Measurements from ENCODE around the gene ACADSB.

Gene ACADSB

DNA sequence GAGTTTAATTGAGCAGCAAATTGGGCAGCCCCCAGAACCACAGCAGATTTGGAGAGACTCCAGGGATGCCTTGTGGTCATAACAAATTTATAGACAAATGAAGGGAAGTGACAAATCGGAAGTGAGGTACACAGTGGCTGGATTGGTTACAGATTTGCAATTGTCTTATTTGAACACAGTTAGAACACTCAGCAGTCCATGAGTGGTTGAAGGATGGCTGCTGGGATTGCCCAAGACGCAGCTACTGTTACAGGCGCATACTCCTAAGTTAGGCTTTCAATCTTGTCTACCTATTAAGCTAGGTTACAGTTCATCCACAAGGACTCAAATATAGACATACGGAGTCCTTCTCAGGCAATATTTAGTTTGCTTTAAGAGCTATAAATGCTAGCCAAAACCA lies 7.4 kb downstream of the ACADSB start:
- Mint-ChIP-seq H3K27ac (no peak overlapping the region), H3K9me3 (ENCODE audit: low read depth) (no peaks in the 10 kb centered on the region), H3K27me3 (no peaks in the 10 kb centered on the region), H3K36me3 (peaks cover 13% of the 10 kb centered on the region), H3K4me3 (no peak overlapping the region), H3K4me1 (ENCODE audit: low read depth) (peaks cover 2% of the 10 kb centered on the region)

DNA sequence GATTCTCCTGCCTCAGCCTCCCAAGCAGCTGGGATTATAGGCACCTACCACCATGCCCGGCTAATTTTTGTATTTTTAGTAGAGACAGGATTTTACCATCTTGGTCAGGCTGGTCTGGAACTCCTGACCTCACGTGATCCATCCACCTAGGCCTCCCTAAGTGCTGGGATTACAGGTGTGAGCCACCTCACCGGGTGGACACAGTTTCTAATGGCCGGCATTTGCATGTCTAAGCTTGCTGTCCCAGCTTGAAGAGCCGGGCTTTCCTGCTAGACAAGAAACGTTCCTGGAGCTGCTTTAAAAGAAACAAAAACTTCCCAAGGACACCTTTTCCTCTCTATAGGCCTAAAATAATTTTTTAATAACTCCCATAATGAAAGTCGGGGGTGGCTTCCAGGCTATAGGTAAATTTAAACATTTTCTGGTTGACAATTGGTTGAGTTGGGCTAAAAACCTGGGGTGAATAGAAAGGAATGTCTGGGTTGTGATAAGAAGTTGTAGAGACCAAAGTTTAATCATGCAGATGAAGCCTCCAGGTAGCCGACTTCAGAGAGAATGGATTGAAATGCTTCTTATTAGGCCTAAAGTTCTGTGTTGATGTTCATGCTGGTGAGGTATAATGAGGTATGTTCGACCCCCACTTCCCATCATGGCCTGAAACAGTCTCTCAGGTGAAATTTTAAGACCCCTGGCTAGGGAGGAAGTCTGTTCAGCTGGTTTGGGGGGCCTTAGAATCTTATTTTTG lies 8.8 kb downstream of the ACADSB start:
- peaks cover 2% of the 10 kb centered on the region for H3K4me1 Mint-ChIP-seq (ENCODE audit: low read depth)
- no peak overlapping the region for H3K27ac Mint-ChIP-seq
- H3K4me3 Mint-ChIP-seq = no peak overlapping the region
- no peaks in the 10 kb centered on the region for H3K9me3 Mint-ChIP-seq (ENCODE audit: low read depth)
- H3K27me3 Mint-ChIP-seq = no peaks in the 10 kb centered on the region
- peaks cover 9% of the 10 kb centered on the region for H3K36me3 Mint-ChIP-seq

DNA sequence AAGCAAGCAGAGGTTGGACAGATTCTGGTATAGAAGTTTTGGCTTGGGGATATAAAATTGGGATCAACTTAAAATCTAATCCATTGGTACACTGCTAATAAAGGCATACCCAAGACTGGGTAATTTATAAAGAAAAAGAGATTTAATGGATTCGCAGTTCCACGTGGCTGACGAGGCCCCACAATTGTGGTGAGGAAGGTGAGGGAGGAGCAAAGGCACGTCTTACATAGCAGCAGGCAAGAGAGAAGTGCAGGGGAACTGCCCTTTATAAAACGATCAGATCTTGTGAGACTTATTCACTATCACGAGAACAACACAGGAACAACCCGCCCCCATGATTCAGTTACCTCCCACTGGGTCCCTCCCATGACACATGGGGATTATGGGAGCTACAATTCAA lies 9.7 kb downstream of the ACADSB start:
- no peaks in the 10 kb centered on the region for H3K27me3 Mint-ChIP-seq
- no peak overlapping the region for H3K27ac Mint-ChIP-seq
- H3K4me3 Mint-ChIP-seq = no peak overlapping the region
- peaks cover 2% of the 10 kb centered on the region for H3K4me1 Mint-ChIP-seq (ENCODE audit: low read depth)
- H3K36me3 Mint-ChIP-seq = peaks cover 6% of the 10 kb centered on the region
- no peaks in the 10 kb centered on the region for H3K9me3 Mint-ChIP-seq (ENCODE audit: low read depth)

DNA sequence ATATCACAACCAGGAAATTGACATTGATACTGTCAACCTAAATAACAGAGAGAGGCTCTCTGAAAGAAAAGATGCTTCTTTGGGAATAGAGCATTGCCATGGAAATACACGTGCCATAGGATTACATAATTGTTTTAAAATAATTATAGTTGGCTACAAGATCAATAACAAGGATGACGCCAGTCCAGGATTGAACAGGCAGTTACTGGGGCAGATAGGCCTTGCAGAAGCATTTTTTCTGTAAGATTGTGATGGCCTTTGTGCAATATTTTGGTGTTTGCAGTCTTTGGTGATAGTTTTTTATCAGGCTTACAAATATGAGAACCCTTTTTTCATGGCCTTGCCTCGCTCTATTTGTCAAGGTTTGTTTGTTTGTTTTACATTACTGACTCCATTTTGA lies 10.5 kb downstream of the ACADSB start:
- no peak overlapping the region for H3K27ac Mint-ChIP-seq
- H3K36me3 Mint-ChIP-seq = peaks cover 7% of the 10 kb centered on the region
- no peaks in the 10 kb centered on the region for H3K27me3 Mint-ChIP-seq
- no peaks in the 10 kb centered on the region for H3K9me3 Mint-ChIP-seq (ENCODE audit: low read depth)
- H3K4me3 Mint-ChIP-seq = no peak overlapping the region
- H3K4me1 Mint-ChIP-seq (ENCODE audit: low read depth) = no peaks in the 10 kb centered on the region

DNA sequence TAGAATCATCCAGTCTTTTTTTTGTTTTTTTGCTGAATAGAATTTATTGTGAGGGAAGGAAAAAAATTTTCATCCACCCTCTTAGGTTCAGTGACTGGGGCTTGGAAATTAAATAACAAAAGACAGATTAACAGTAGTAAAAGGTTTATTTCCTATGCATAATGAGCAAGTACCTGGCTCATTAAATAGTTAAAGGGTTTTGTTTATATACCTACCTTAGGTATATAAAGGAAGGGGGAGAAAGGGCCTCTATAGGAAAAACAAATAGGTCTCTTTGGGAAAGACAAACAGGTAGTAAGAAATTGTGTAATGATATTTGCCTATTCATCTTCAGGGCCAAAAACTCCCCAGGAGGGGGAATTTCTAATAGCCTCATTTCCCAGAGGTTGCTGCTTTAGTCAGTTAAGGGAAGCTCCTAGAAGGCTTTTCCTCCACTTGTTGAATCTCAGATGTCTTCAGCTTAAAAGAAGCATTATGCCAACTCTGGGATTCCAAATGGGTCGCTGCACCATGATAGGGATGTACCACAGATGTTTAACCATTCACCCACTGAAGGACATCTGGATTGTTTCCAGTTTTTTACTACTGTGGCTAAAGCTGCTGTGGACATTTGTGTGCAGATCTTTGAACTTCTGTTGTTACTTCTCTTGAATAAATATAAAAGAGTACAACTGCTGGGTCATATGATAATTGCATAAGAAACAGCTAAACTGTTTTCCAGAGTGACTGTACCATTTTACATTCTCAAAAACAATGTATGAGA lies 11.3 kb downstream of the ACADSB start:
- no peak overlapping the region for H3K4me3 Mint-ChIP-seq
- no peak overlapping the region for H3K27ac Mint-ChIP-seq
- H3K4me1 Mint-ChIP-seq (ENCODE audit: low read depth) = no peaks in the 10 kb centered on the region
- H3K9me3 Mint-ChIP-seq (ENCODE audit: low read depth) = no peaks in the 10 kb centered on the region
- H3K27me3 Mint-ChIP-seq = no peaks in the 10 kb centered on the region
- H3K36me3 Mint-ChIP-seq = peaks cover 9% of the 10 kb centered on the region

DNA sequence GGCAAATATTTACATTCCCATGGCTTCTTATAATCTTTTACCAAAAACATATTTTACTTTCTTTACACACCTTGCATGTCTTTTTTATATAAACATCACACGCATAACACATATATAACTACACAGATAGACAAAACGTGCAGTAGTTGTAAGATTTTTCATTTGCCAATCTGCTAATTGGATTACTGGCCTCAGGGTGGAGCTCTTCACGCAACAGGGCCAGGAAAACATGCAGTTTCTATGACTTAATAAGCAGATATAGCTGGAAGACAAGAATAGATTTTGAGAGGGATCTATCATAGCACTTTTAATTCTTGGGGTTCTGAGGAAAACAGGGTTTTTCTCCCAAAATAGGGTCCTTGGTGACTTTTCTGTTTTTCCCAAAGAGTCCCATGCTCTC lies 12.7 kb downstream of the ACADSB start:
- Mint-ChIP-seq H3K27me3 (no peaks in the 10 kb centered on the region), H3K27ac (no peak overlapping the region), H3K9me3 (ENCODE audit: low read depth) (no peaks in the 10 kb centered on the region), H3K4me1 (ENCODE audit: low read depth) (peaks cover 1% of the 10 kb centered on the region), H3K4me3 (no peak overlapping the region), H3K36me3 (peaks cover 7% of the 10 kb centered on the region)

DNA sequence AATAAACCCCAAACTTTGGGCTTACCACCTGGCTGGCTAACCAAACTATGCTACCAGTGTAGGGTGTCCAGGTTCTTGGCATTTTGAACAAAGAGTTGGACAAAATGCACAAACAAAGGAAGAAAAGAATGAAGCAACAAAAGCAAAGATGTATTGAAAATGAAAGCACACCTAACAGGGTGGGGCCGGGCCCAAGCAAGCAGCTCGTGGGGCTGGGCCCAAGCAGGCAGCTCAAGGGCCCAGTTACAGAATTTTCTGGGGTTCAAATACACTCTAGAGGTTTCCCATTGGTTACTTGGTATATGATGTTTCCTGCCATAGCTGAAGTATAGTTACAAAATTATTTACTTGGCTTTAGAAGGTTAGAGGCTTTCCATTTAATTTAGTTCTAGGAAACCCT lies 15.7 kb downstream of the ACADSB start:
- no peaks in the 10 kb centered on the region for H3K27me3 Mint-ChIP-seq
- no peak overlapping the region for H3K27ac Mint-ChIP-seq
- H3K4me1 Mint-ChIP-seq (ENCODE audit: low read depth) = peaks cover 3% of the 10 kb centered on the region
- no peaks in the 10 kb centered on the region for H3K9me3 Mint-ChIP-seq (ENCODE audit: low read depth)
- peaks cover 11% of the 10 kb centered on the region for H3K36me3 Mint-ChIP-seq
- H3K4me3 Mint-ChIP-seq = no peak overlapping the region

DNA sequence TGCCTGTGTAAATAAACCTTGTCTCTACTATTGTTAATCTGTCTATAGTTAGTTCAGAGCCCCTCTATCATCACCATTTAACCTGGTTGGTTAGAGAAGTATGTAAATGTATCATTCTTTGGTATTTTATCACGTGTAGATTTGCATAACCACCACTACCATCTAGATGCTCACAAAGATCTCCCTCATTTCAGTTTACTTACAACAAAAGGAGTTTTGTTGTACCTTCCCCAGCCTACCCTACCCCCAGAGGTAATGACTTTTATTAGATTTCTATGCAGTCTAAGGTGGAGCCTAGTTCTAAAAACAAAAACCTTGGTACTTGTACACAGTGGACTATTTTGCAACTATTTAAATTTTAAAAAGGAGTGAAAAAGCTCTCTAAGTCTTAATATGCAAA lies 17.5 kb downstream of the ACADSB start:
- H3K4me1 Mint-ChIP-seq (ENCODE audit: low read depth) = peaks cover 3% of the 10 kb centered on the region
- H3K27me3 Mint-ChIP-seq = no peaks in the 10 kb centered on the region
- no peaks in the 10 kb centered on the region for H3K9me3 Mint-ChIP-seq (ENCODE audit: low read depth)
- H3K36me3 Mint-ChIP-seq = peaks cover 11% of the 10 kb centered on the region
- H3K27ac Mint-ChIP-seq = no peak overlapping the region
- H3K4me3 Mint-ChIP-seq = no peak overlapping the region

DNA sequence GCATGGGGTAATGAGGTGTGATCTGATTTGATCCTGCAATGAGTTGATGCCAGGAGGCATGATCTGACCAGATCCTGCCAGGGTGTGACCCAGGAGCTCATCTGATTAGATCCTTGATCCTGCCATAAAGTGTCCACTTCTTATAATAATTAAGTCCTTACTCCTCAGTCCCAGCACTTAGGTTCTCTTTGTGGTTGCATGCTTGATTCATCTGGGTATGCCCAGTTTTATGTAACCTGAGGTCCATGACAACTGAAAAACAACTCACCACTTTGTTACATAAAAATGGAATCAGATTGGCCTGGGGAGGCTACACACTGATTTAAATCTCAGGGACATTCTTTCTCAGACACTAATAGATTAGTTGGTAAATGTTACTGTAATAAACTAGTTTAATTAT lies 19.1 kb downstream of the ACADSB start:
- no peaks in the 10 kb centered on the region for H3K27me3 Mint-ChIP-seq
- H3K4me3 Mint-ChIP-seq = no peak overlapping the region
- peaks cover 3% of the 10 kb centered on the region for H3K4me1 Mint-ChIP-seq (ENCODE audit: low read depth)
- H3K27ac Mint-ChIP-seq = no peak overlapping the region
- no peaks in the 10 kb centered on the region for H3K9me3 Mint-ChIP-seq (ENCODE audit: low read depth)
- peaks cover 12% of the 10 kb centered on the region for H3K36me3 Mint-ChIP-seq

DNA sequence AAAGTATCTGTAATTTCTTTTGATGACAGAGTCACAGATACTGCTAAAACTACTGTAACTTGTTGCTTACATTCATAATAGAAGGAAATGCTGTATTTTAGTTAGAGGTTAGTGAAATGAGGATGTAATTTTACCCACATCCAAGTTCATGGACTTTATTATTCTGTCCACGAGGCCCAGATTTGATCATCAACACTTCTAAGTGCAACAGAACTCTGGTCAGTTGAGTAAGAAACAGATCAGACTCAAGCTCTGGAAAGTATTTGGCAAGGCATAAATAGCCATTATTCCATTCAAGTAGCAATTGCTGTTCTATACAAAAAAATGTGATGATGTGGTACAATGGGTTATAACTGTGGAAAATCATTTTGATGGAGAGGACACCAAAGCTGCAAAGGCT lies 22.3 kb downstream of the ACADSB start:
- H3K36me3 Mint-ChIP-seq = peaks cover 10% of the 10 kb centered on the region

DNA sequence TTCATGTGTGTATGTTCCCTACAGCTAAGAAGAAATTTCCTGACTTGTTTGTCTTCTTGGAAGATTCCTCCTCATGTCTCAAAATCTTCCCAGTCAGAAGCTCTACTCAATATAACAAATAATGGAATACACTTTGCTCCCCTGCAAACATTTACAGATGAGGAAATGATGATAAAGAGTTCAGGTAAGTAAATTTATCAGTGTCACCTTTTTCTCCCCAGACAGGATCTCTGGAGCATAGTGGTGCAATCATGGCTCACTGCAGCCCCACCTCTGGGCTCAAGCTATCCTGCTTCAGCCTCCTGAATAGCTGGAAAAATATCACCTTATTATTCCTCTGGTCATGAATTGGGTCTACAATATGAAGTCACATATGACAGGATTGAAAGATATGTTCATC lies 25.5 kb downstream of the ACADSB start:
- H3K4me1 Mint-ChIP-seq (ENCODE audit: low read depth) = peaks cover 1% of the 10 kb centered on the region
- peaks cover 3% of the 10 kb centered on the region for H3K36me3 Mint-ChIP-seq
- no peak overlapping the region for H3K27ac Mint-ChIP-seq
- H3K9me3 Mint-ChIP-seq (ENCODE audit: low read depth) = no peaks in the 10 kb centered on the region
- H3K4me3 Mint-ChIP-seq = no peak overlapping the region
- H3K27me3 Mint-ChIP-seq = no peaks in the 10 kb centered on the region

More for the DNA sequence above, 22.3 kb downstream of the ACADSB start:
- Mint-ChIP-seq H3K27me3 (no peaks in the 10 kb centered on the region), H3K4me3 (no peak overlapping the region), H3K27ac (no peak overlapping the region), H3K4me1 (ENCODE audit: low read depth) (peaks cover 1% of the 10 kb centered on the region), H3K9me3 (ENCODE audit: low read depth) (no peaks in the 10 kb centered on the region)

DNA sequence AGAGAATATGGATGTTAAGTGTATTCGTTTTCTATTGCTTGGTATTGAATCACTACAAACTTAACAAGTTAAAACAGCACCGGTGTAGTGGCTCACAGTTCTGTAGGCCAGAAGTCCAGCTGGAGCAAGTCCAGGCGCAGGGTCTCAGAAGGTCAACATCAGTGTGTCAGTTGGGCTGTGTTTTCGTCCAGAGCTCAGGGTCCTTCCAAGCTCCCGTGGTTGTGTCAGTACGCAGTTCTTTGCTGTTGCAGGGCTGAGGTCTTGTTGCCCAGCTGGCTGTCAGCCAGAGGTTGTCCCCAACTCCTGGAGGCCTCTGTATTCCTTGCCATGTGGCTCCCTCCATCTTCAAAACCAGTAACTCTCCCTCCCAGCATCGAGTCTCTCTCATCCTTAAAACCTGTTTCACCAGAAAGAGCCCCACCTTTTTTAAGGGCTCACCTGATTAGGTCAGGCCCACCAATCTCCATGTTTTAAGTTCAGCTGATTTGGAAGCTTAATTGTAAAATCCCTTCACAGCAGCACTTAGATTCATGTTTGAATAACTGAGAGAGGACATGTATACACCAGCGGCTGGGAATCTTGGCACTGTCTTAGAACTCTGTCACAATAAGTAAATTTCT lies 26.8 kb downstream of the ACADSB start:
- H3K4me3 Mint-ChIP-seq = no peak overlapping the region
- H3K36me3 Mint-ChIP-seq = peaks cover 3% of the 10 kb centered on the region
- peaks cover 1% of the 10 kb centered on the region for H3K4me1 Mint-ChIP-seq (ENCODE audit: low read depth)
- H3K9me3 Mint-ChIP-seq (ENCODE audit: low read depth) = no peaks in the 10 kb centered on the region
- no peak overlapping the region for H3K27ac Mint-ChIP-seq
- no peaks in the 10 kb centered on the region for H3K27me3 Mint-ChIP-seq

DNA sequence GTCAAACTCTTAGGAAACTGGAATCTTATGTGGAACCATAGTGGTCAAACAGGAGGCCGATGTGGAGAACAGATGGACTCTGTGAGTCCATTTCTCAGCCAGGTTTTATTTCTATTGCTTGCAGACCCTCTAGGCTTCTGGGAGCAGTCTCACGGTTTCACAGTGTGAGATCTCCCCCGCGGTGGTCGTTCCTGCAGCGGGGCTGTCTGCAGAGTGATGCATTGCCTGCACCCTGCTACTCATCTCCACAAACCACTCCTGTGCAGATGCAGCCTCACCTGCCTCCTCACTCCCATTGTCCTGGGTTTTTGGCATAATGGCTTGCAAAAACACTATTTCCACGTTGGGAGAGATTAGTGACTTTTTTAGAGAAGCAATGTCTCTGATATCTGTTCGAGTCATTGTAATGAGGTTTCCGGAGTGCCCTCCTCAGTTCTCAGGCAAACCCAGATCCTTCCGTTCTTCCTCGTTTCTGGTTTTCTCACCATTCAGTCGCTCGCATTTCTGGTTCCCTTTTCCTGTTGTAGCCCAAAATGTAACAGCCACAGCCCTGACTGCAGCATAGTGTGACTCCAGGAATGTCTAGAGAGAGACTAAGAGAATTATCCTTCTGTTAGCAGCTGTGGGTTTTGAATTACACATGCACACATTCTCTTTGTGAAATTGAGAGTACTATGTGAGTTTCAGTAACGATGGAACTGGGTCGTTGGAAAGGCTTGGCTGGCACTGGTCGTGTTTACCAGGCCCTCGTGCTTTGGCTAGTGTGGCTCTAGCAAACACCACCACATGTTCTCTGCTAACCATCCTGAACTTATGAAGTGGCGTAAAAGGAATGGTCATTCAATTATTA lies 30.2 kb downstream of the ACADSB start:
- H3K27ac Mint-ChIP-seq = no peak overlapping the region
- H3K9me3 Mint-ChIP-seq (ENCODE audit: low read depth) = no peaks in the 10 kb centered on the region
- no peaks in the 10 kb centered on the region for H3K36me3 Mint-ChIP-seq

DNA sequence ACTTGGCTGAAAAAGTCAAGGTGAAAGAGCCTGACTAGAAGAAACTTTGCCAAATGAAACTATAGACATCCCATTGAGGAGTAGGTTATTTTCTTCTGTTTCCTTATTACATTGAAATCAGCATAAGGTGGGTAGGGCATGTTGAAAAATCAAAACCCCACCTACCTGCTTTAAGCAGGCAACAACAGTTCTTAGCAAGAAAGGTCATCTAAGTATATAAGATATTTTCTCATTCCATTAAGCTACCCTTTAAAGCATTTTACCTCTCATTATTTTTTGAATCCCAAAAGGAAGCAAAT lies 30.8 kb downstream of the ACADSB start:
- Mint-ChIP-seq H3K27me3 (no peaks in the 10 kb centered on the region), H3K9me3 (ENCODE audit: low read depth) (no peaks in the 10 kb centered on the region), H3K4me3 (no peak overlapping the region), H3K4me1 (ENCODE audit: low read depth) (peaks cover 1% of the 10 kb centered on the region), H3K36me3 (peaks cover 2% of the 10 kb centered on the region), H3K27ac (no peak overlapping the region)

More for the DNA sequence above, 30.2 kb downstream of the ACADSB start:
- Mint-ChIP-seq H3K27me3 (no peaks in the 10 kb centered on the region), H3K4me1 (ENCODE audit: low read depth) (peaks cover 1% of the 10 kb centered on the region), H3K4me3 (no peak overlapping the region)
